Fibroblast of mammary gland (primary cell): ENCODE results near the gene ZNF74.

ENCODE experiments used
- DNase-seq: peaks from one replicate; pipeline ENCODE4 v3.0.0-alpha.2; 2010; ENCODE audit warnings: low read depth
- H3K4me3 ChIP-seq: 2 replicates; pipeline ENCODE4 v1.5.1; 2011; ENCODE audit warnings: low read depth, mild to moderate bottlenecking, low read length, moderate library complexity; ENCODE audit not compliant: control insufficient read depth
- TF ChIP-seq, protein P1 (sequence below): conservative IDR thresholded peaks from 2 replicates; pipeline ENCODE4 v1.5.1; 2011; ENCODE audit warnings: low read depth, low read length, inconsistent platforms; ENCODE audit not compliant: control insufficient read depth, insufficient read depth

The ZNF74 gene

DNA sequence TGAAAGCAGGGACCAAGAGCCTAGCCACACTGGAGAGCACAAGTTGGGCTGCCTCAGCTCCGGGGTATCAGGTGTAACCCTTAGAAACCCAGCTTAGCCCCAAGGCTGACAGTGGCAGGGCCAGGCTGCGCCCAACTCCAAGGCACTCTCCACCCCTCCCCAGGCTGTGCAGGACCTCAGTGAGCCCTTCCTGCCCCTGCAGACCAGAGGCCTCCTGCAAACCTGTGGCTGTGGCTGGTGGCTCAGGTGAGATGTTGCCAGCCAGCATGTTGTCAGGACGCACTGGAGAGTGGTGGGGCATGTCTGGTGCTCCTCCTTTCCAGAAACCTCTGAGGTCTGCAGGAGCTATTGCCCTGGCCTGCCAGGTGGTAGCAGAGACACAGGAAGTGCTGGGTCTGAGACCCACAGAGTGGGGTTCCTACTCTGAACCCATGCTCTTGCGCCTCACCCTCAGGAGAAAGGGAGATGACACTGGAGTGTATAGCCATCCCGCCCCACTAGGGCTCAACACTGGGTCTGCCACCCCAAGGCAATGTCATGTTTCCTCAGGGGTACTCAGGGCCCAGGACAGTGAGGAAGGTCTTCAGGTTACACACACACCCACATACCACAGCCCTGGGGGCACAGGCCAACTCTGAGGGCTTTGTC, 46.1 kb downstream of the ZNF74 start:
- TF ChIP-seq, protein P1, sequence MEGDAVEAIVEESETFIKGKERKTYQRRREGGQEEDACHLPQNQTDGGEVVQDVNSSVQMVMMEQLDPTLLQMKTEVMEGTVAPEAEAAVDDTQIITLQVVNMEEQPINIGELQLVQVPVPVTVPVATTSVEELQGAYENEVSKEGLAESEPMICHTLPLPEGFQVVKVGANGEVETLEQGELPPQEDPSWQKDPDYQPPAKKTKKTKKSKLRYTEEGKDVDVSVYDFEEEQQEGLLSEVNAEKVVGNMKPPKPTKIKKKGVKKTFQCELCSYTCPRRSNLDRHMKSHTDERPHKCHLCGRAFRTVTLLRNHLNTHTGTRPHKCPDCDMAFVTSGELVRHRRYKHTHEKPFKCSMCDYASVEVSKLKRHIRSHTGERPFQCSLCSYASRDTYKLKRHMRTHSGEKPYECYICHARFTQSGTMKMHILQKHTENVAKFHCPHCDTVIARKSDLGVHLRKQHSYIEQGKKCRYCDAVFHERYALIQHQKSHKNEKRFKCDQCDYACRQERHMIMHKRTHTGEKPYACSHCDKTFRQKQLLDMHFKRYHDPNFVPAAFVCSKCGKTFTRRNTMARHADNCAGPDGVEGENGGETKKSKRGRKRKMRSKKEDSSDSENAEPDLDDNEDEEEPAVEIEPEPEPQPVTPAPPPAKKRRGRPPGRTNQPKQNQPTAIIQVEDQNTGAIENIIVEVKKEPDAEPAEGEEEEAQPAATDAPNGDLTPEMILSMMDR, result no peak
- no peak overlapping the region for H3K4me3 ChIP-seq
- no peak for DNase-seq

DNA sequence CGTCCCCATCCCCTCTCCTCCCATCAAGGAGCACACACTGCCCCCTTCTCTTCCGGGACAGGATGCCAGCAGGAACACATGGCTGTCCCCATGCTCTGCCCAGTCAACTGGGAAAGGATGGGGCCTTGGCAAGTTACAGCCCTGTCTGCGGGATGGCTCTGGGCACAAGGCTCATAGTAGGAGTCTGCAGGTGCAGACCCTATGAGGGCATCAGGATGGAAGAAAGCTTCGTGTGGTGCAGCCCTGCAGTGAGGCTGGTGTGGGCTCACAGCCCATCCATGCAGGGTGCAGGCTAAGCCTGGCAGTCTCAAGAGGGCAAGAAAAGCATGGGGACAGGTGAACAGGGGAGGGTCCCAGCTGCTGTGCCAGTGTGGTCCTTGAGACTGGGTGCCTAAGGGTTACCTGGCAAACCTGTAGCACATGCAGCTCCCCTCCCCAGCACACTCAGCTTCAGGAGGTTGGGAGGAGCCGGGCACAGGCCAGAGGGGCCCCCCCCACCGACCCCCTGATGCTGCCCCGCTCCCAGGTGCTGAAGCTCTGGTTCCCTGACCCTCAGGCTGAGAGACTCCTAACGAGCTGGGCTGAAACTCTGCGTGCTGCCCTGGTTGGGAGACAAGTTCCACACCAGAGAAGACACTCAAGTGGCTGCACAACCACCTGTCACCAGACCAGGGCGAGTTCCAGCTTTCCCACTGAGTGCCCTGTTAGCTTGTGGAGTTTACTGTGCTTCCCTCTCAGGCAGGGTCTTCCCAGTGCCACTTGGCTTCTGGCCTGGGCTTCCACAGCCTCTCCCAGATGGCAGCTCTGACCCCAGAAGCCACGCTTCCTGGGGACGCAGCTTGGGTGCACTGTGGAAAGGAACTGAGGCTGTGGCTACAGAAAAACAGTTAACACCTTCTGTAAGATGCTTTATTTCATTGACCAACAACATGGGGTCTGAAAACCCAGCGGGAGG, 47.0 kb downstream of the ZNF74 start:
- H3K4me3 ChIP-seq, result no peak overlapping the region
- TF ChIP-seq, protein P1, result no peak
- DNase-seq, result no peak

DNA sequence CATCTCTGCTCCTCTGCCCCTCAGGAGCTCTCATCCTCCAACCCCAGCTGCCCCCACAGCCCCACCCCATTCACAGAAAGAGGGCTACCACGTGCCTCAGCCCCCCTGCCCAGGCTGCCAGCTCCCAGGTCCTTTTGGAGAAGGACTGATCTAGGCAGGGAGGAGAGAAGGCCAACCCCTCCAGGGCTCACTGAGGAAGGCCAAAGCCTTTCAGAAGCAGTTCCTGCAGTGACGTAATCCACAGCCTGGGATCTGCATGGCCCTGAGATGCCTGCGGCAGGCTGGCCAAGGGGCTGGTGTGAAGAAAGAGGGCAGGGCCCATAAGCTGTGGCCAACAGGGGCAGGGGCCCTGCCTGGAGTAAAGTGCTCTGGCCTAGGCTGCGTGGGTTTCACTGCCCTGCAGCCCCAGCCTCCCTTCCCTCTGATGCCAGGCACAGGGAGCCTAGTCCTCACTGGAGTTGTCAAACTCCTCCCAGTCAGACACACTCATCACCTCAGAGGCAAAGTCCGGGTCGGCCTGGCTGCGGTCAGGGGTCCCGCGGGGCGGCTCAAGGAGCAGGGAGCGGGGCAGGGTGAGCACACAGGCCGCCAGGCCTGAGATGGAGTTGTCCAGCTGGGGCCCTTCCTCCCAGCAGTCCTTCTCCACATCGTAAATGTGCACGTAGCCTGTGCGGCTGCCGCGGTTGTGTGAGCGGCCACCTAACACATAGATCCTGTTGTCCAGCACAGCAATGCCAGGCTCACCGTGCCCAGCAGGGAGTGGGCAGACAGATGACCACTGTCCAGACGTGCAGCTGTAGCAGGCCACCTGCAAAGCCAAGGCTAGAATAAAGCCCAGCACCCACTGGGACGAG, 47.9 kb downstream of the ZNF74 start:
- H3K4me3 ChIP-seq, result no peak overlapping the region
- TF ChIP-seq, protein P1, result no peak
- DNase-seq, result no peak

DNA sequence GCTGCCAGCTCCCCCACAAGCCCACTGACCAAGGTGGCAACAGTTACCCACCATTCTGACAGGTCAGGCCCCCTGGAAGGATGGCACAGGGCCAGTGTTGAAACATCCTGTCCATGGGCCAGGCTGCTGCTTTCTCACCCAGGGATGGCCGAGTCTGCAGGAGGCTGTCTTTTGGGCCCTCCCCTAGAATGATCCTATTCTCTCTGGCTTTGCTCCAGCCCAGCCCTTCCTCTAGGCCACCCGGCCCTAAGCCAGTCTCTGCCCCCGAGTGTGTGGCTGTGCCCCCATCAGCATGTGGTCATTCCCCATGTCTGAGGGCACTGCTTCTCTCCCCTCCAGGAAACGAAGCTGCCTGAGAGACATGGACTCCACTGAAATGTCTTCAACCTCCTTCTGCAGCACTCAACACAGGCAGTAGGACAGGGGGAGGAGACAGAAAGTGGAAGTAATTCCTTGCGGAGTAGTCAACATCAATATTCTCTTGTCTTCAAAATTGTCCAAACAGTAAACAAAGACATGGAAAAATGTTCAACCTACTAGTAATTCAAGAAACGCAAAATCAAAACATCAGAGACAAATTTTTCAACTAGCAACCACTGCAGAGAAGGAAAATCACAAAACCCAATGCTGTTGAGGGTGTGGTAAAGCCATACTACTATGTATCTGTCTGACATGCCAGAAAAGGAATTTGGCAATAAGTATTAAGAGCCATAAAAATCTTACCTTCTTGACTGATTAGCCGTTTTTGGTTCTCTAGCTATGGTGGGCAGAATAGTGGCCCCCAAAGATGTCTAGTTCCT, 48.7 kb downstream of the ZNF74 start:
- no peak overlapping the region for H3K4me3 ChIP-seq
- TF ChIP-seq, protein P1, result no peak
- DNase-seq, result no peak

DNA sequence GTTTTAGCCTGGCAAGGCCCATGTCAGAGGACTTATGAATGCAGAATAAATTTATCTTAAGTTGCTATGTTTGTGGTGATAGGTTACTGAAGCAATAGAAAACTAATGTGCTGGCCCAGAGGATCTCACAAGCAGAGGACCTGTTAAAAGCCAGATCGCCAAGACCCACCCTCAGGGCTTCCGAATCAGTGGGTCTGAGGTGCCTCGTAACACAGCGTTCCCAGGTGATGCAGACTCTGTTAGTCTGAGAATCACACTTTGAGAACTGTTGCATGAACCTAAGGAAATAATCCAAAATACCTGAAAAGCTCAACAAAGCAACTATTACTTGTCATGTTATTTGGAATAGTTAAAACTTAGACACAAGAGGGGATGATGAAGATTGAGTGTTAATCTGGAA, 50.4 kb downstream of the ZNF74 start:
- no peak overlapping the region for H3K4me3 ChIP-seq
- no peak for DNase-seq
- TF ChIP-seq, protein P1, result no peak
